Measurements from ENCODE around the gene TMEM11.

Gene TMEM11

DNA sequence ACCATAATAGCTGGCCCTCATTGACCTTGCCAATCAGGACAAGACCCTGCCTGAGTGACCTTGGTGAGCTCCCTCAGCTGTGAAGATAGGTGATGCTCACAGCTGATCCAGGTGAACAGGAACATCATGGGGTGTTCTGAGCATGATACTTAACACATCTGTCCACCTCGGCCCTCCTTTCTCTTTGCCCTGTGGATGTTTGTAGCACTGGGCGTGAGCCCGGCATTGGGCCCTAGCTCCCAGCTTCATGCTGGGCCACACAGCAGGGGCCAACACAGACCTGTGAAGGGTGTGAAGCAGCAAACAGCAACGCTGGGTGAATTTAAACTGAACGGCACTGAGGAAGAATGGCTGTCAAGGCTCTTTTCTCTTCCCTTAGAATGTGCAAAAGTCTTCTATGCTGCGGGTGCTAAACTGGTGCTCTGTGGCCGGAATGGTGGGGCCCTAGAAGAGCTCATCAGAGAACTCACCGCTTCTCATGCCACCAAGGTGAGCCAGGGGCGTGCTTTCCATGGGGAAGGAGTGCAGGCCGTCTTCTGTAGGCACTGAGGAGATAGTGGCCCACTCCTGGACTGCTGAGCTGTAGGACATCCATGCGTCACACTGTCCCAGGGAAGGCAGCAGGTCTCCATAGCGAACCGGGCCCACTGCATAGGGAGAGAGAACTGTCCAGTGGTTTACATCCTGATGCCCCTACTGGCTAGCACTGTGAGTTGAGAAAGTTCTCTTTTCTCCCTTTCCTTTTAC lies 35.9 kb downstream of the TMEM11 start:
- no peak for DNase-seq

DNA sequence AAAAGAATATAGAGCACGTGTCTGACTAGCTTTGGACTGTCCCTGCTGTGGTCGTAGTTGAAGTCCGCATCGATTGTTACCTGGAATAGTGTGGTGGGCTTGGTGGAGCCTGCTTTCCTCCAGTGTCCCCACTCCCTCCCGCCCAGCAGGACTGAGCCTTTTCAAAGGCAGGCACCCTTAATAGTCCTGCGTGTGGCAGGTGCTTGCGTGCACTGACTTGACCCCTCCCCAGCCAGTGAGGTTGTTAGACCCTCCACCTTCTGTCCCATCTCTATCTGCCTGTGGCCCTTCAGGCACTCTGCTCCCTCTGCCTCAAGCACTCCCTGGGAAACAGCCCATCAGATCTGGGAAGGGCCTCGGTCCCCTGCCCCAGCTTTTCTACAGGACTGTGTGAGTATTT lies 36.6 kb downstream of the TMEM11 start:
- no peak for DNase-seq

DNA sequence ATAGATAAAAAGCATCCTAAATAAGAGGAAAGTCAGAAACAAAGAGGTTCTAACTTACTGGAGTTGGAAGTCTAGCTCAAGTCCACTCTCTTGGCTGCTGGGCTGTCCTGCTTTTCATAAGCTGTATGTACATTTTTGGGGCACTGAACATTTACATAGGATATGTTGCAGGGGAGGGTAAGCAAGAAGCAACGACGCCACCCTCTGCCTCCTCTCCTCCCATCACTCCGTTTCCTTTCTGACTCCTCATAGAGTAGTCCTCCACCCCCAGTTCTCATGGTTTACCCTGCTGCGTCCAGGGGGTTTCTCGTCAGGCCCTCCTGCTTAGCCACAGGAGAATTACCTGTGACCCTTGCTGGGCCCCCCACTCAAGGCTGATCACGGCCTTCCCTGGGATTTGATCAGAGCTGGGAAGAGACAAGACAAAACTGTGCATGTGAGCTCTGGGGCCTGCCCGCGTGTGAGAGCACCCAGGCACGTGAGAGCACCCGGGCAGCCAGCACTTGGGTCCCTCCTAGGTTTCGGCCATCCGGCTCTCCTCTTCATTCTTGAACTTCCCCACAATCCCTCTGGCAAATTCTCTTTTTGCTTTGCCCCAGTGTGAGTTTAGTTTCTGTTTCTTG lies 37.1 kb downstream of the TMEM11 start:
- DNase-seq = no peak

DNA sequence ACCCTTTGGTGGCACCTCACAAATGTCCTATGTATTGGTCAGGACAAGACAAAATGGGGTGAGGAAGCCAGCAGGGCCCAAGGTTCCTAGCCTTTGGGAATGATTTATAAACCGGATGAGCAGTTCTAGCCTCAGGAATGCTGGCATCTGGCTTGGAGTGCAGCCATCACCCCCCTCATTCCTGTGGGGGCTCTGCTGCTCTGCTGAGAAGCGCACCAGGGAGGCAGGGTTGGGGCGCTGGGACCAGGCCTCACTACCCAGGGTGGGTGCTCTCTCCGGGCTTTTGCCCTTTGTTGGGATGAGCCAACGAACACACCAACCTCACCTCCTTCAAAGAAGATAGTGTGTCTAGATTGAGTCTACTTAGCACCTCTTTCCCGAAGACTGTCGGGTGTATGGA lies 39.2 kb downstream of the TMEM11 start:
- DNase-seq = no peak

DNA sequence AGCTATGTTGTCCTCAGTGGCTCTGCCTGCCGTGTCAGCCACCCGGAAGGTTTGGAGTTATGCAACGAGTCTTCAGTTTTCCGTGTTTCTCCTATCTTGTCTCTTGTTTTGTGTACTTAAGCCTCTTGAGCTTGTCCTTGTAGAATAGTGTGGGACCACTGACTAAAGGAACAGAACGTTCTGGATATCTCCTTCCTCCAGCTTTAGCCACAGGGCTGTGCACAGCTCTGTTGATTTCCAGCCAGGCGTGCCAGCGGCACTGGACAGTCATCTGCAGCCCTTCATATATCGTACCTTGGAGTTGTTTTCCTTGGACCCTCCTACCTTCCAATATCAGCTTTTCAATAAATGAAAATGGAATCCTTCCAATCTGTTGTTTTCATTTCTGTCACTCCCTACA lies 39.8 kb downstream of the TMEM11 start:
- DNase-seq = no peak

DNA sequence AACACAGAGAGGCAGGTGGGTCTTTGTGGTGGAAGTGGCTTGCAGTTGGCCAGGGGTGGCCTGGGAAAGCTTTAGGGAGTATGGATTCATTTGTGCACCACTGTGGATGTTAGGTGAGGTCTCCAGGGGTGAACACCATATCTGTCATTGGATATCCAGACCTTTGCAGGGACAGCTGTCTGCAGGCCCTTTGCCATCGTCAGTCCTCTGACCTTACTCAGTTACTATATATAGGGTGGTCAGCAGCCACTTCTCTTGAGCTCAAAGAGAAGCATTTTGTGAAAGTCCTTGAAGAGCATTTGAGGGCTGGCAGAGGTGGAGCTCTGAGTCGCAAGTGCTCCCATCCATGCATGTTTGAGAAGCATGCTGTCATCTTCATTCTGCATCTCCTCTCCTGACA lies 40.4 kb downstream of the TMEM11 start:
- no peak for DNase-seq

DNA sequence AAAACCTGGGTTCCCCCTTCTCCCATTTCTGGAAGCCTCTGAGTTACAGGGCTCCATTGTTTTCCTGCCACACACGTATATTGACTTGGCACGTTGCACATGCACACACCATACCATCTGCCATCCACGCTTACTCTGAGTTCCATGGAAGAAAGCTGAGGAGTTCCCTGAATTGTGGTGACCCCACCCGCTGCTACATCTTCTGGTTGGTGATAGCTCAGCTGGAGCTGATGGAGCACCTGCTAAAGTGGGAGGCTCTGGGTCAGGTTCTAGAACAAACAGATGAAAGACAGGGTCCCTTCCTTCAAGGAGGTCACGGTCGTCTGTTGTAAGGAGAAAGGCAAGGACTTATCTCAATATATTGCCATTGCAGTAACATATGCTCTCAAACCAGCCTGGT lies 41.1 kb downstream of the TMEM11 start:
- DNase-seq = no peak

DNA sequence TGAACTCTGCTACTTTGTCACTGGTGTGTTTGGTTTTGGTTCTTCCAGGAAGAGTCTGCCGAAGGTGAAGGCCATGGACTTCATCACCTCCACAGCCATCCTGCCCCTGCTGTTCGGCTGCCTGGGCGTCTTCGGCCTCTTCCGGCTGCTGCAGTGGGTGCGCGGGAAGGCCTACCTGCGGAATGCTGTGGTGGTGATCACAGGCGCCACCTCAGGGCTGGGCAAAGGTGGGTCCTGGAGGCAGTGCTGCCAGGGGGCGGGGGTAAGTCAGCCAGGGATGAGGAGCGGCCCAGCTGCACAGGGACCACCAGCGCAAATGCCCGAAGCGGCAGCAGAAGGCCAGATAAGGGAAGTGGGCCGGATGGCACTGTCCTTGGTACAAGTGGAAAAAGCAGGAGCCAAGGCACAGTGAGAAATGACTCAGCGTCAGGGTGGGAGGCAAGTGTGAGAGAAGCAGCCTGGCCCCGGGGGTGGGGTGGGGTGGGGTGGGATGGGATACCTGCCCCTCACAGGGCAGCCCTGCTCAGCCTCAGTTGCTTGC lies 41.9 kb downstream of the TMEM11 start:
- no peak for DNase-seq

DNA sequence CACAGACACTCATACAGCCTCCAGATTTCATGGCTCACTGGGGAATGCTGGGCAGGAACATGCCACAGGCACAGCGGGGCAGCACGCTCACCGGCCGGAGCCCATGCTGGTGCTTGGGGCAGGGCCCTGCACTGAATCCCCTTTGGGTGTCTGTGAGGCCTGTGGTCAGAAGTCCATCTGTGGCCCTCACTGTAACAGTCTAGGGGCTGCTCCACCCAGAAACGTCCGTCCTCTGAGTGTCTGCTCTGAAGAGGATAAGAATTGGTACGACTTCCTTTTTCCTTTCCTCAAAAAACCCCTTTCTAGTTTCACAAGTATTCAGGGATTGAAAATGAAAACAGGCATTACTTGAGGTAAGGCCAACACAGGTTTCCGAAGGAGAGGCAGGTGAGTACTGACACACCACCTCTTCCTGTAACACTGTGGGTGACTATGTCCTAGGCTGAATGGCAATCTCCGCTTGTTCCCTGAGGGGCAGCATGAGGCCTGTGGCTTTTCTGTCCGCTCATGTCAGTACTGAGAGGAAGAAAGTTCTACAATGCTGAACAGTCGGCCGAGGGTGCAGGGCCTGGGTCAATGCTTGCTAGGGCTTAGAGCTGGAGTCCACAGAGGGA lies 42.5 kb downstream of the TMEM11 start:
- DNase-seq = no peak

DNA sequence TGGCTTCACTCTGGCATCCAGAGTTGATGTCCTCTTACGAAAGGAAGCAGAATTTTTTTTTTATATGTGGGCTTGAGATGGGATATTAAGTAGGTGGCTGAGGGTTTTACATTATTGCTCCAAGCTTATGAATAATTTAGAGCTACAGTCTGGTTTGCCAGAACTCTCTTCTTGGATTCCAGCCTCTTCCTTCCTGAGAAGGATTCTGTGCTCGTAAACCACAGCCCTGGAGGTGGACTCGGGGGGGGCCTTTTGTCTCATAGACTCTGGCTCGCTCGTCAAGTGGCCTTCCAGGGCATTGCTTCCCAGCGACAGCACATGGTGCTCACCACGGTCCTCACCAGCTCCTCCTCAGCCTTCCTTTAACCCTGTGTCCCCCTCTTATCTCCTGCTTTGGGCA lies 43.2 kb downstream of the TMEM11 start:
- no peak for DNase-seq

DNA sequence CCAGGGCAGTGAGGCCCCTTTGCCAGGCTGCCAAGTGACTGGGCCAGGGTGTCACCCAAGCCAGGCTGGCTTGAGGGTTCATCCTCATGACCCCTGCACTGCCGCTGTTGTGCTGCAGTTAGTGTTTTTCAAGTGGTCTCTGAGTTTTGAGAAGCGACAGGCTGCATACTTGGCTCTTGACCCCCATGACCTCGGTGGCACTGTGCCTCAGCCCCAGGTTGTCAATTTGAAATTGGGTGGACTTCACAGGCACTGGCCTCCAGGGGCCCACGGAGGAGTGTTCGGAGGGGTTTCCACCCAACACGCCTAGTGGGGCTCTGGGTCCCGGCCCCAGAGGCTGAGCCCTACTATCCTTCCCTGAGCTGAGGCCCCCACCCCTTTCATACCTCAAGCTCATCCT lies 44.5 kb downstream of the TMEM11 start:
- DNase-seq = no peak

DNA sequence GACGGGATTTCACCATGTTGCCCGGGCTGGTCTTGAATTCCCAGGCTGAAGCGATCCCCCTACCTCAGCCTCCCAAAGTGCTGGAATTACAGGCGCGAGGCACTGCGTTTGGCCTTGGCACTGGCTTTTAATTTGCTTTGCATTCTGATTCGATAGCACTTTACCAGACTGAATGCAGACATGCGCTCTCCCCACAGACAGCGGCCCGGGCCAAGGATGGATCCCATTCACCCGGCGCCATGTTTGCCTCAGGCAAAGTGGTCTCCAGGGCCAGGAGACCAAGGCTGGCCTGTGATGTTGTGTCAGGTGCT lies 45.5 kb downstream of the TMEM11 start:
- DNase-seq = no peak

DNA sequence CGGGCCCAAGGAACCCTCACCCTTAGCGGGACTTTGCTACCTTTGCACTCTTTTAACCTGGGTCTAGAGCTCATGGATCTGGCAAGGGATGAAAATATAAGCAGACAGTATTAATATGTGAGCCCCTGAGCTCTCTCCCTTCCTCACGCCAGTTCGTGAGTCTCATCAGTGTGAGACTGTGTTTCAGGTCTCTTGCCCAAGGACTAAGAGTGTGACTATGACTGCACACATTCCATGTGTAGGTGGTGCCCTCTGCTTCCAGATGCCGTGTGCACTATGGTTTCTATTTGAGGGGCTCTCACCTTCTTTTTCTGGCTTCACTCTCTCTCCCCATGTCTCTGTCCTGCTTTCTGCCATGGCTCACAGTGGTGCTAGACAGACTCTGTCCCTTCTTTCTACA lies 46.7 kb downstream of the TMEM11 start:
- no peak for DNase-seq

DNA sequence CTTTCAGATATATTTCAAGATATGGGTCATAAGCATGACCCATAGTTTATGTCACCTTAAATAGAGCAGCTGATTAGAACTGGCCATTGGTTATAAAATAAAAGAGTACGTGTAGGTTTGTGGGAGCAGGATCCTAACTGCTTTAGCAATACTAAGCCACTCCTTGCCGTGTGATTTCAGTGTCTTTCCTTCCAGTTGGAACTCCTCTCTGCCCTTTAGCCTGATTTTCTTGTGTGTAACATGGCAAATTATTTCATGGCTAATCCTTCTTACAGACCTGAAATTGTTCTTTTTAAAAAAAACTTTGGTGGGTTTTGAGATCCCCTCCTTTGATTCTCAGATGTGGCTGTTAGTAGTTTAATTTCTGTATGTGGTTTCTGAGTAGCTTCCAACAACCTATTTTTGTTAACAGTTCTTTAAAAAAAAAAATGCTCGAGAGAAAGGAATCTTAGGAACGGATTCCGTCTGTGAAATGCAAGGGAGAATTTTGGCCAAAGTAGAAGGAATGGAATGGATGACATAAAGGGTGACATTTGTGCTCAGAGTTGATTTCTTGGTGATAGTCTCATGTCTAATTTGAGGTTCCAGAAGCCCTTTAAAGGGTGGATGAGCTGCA lies 47.3 kb downstream of the TMEM11 start:
- DNase-seq = no peak

DNA sequence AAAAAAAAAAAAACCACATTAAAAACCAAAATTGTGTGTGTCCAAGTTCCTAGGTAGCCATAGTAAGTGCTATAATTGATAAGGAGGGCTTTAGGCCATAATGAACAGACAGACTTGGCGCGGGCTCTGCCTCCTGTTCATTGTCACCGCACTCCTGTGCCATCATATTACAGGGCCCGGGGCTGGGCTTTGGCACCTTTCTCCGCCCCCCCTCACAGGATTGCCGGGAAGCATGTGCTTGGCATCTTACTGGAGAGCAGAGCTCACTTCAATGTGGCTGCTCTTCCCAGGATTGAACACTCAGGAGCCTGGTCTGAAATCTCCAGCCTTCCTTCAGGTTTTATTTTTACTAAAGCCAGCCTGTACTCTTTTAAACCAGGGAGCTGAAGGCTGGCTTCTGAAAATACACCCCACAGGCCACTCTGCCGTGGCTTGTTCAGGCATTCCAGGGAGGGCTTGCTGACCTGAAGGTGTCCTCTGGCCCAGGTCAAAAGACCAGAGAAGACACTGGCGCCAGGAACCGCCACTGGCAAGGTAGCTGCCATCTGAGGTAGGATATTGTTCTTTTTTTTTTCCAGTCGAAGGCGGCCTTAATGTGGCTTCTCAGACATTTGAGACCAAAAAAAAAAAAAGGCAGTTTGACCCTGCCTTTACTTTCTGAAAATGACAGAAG lies 47.9 kb downstream of the TMEM11 start:
- no peak for DNase-seq

DNA sequence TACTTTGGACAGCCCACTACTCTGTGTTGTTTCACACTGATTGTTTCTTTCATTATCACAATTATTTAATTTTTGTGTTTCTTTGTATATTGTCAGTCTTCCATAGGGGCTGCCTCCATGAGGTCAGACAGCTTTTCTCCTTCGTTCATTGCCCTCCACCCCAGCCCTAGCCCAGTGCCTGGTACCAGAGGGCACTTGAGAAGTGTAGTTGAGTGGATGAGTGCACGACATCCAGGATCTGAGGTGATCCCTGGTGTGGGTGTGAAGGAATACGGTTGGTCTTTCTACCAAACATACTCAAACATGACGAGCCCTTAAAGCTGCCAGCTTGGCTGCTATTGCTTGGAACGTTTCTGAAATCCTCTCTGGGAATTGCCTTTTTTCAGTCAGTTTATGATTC lies 49.3 kb downstream of the TMEM11 start:
- DNase-seq = no peak

DNA sequence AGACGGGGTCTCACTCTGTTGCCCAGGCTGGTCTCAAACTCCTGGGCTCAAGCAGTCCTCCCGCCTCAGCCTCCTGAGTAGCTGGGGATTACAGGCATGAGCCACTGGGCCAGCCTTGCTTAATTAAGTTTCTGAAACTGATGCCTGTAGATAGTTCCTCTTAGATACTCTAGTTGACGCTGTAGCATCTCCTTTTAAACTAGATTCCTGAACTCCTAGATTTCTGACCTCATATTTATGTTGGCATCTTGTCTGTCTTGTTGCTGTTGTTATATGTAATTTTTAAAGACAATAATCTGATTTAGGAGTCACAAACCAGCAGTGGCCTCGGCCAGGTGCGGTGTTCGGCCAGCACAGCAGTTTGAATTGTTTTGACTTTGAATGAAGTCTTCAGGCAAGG lies 49.7 kb downstream of the TMEM11 start:
- no peak for DNase-seq

DNA sequence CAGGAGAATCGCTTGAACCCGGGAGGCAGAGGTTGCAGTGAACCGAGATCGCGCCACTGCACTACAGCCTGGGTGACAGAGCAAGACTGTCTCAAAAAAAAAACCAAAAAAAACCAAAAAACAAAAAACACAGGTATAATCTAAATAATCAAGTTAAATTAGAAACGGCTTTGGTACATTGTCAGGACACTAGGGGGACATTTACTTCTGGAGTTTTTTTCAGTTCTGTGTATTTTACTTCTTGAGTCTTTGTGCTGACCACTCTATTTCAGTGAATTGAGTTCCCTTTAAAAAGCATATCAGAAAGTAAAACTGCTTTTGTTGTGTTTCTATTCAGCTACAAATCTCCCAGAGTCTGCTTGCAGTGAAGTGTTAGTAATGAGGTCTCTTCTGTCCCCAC lies 50.9 kb downstream of the TMEM11 start:
- no peak for DNase-seq

DNA sequence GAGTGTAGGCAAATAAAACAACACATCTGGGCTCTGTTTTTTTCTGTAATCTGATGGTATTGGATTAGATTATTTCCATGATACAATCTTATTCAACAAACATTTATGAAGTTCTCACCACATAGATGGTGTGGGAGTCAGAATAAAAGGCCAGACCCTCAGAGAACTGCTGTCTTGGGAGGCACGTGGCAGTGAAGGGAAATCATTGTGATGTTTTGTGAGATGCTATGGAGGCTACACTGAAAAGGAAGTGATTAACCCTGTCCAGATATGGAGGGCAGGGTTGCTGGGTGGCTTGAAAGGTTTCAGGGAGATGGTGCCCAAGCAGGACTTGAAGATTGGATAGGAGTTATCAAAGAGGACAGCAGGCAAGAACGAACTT lies 51.6 kb downstream of the TMEM11 start:
- DNase-seq = no peak

DNA sequence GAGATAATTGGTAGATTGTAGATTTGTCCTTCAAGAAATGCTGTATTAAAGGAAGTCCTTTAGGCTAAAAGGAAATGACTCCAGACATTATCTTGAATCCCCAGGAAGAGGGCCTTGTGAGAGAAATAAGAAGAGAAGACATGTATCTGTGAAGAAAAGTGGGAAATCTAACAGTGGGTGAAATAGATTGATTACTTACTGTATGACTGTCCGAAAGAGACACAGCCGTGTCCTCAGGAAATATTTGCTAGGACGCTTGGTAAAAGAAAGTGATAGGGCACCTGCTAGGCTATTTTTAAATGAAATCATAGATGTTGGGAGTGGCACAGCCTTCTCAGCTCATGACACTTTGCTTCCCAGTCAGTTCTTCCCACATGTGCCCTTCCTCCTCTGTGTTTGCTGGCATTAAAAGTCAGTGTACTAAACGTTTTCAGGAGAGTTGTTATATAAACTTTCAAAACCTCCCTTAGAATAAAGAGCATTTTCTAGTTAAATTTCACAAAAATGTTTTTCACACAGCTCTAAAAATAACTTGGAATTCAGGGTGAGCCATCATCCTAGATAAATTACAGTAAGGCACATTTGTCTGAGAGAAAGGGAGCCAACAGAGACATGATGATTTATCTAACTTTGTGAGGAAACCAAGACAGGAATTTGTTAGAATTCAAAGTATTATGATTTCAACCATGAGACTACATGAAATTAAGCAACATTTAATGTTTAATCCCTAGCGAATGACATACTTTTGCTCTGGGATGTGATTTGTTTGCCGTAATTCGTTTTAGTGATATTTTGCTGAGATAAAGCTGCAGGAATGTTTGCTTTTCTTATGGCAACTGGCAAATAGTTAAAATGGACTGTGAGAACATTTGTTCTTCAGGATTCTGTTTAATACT lies 52.2 kb downstream of the TMEM11 start:
- no peak for DNase-seq

DNA sequence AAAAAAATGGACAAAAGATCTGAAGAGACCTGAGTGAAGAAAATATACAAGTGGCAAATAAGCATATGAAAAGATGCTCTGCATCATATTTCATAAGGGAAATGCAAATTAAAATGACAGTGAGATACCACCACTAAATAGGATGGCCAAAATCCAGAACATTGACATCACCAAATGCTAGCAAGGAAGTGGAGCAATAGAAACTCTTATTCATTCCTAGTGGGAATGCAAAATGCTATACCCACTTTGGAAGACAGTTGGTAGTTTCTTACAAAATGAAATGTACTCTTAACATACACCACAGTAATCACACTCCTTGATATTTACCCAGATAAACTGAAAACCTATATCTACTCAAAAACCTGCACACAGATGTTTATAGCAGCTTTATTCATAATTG lies 53.6 kb downstream of the TMEM11 start:
- DNase-seq = no peak

DNA sequence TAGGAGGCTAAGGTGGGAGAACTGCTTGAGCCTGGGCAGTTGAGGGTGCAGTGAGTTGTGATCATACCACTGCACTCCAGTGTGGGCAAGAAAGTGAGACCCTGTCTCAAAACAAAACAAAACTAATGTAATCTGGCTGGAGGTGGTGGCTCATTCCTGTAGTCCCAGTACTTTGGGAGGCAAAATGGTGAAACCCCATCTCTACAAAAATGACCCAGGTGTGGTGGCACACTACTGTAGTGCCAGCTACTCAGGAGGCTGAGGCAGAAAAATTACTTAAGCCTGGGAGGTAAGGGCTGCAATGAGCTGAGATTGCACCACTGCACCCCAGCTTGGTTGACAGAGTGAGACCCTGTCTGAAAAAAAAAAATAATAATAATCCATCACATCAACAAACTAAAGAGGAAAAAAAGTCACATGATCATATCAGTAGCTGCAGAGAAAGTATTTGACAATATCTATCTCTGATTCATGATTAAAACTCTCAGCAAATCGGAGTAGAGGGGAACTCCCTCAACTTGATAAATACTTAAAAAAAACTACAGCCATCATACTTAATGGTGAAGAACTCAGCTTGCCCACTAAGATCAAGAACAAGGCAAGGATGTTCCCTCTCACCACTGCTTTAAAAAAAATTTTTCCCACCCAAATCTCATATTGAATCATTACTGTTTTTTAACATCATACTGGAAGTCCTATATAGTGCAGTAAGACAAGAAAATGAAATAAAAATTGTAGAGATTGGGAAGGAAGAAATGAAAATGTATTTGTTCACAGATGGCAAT lies 56.2 kb downstream of the TMEM11 start:
- no peak for DNase-seq

Data from activated naive CD4-positive, alpha-beta T cell treated with Interleukin-2 at 50 U/mL for 16 hours (primary cell).